ENCODE data around the gene RUSC2. TPM values are rescaled to one million over a fixed set of nuclear protein-coding genes. Genes with fewer than 3 reads are reported as not detected.
"Not testable (repeated sequence)": the region's sequence is repeated elsewhere in the genome, so short reads cannot be mapped to it uniquely, and the experiment has no call there.

The RUSC2 gene
- polyA plus RNA-seq, 2 of the 4 experiments (the other 2 are of a cell fraction), result 15.9 to 21.2 TPM

DNA sequence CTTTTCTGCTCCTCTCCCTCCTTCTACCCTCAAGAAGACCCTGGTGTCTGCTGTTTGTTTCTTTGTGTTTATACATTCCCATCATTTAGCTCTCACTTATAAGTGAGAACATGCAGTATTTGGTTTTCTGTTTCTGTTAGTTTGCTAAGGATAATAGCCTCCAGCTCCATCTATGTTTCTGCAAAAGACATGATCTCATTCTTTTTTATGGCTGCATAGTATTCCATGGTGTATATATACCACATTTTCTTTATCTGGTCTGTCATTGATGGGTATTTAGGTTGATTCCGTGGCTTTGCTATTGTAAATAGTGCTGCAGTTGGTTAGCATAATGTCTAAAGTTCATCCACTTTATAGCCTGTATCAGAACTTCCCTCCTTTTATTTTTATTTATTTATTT, 3.2 kb downstream of the RUSC2 start:
- Histone ChIP-seq H3K27ac (peak overlapping the region; percentile 96), H3K4me2 (peak overlapping the region; percentile 88), H3K4me1 (peaks cover 21% of the 10 kb centered on the region)
- FAIRE-seq; H3K4me3 ChIP-seq; H3K9me3 ChIP-seq; DNase-seq (ENCODE audit: low read depth in 1 of 2, low spot score in 1 of 2); ATAC-seq: not testable (repeated sequence)
- ChIA-PET CTCF (interaction anchor here (0.9 to 1.1 kb wide), 2 partner anchors 12 to 61 kb away, joined by 3 to 4 read pairs; no protein-coding TSS in a partner anchor), POLR2A (interaction anchor here (1.6 kb wide), 1 partner anchor 25 kb away, joined by 8 read pairs; no protein-coding TSS in a partner anchor)
- WGBS (ENCODE audit: missing lambda C conversion rate), result 86% methylated on average over 1 of the region's 1 CpG
- TF ChIP-seq KDM1A (IDR thresholded peaks at IDR 0.05; ENCODE audit: low read depth), result peak; percentile 66; the same call in 1 of the 2 replicates

- CTCF ChIA-PET, result interaction anchor here (0.7 to 5.7 kb wide), 5 partner anchors 11 to 399 kb away, joined by 3 to 28 read pairs (median 3); partner anchors contain the start of gene PIGO
- TF ChIP-seq HOXB13 (CRISPR knock-in tag; IDR thresholded peaks at IDR 0.05; ENCODE audit: low read depth), result no peak
- TF ChIP-seq MAZ (IDR thresholded peaks at IDR 0.05; ENCODE audit: borderline replicate concordance, low read depth, low read length), result no peak
- TF ChIP-seq E2F6 (IDR thresholded peaks at IDR 0.05; ENCODE audit: borderline replicate concordance, low read depth), result no peak
- no peak for TF ChIP-seq EHF (CRISPR knock-in tag; IDR thresholded peaks at IDR 0.05)
- no peak for TF ChIP-seq FOSB (CRISPR knock-in tag; IDR thresholded peaks at IDR 0.05)
- TF ChIP-seq EHMT2 (IDR thresholded peaks at IDR 0.05; ENCODE audit: low read depth), result no peak
- TF ChIP-seq CTCF (IDR thresholded peaks at IDR 0.05), result no peak
- TF ChIP-seq RAD21 (conservative IDR thresholded peaks at IDR 0.05 in 1 of 2, IDR thresholded peaks at IDR 0.05 in 1 of 2), result no peak
- no peak for TF ChIP-seq MAX (IDR thresholded peaks at IDR 0.05)
- TF ChIP-seq HOXA7 (CRISPR knock-in tag; IDR thresholded peaks at IDR 0.05), result no peak
- TF ChIP-seq SMC3 (IDR thresholded peaks at IDR 0.05), result no peak
- no peak for TF ChIP-seq HDAC2 (IDR thresholded peaks at IDR 0.05)
- TF ChIP-seq PHF8 (IDR thresholded peaks at IDR 0.05; ENCODE audit: borderline replicate concordance, low read depth), result no peak
- TF ChIP-seq FOXS1 (CRISPR knock-in tag; IDR thresholded peaks at IDR 0.05), result no peak
- TF ChIP-seq KDM1A (IDR thresholded peaks at IDR 0.05; ENCODE audit: low read depth), result no peak
- TF ChIP-seq RFX5 (IDR thresholded peaks at IDR 0.05), result no peak
- TF ChIP-seq TP53 (CRISPR knock-in tag; IDR thresholded peaks at IDR 0.05), result no peak
- TF ChIP-seq JUN (IDR thresholded peaks at IDR 0.05), result no peak
- TF ChIP-seq POLR2A (IDR thresholded peaks at IDR 0.05; ENCODE audit: low read length), result no peak
- no peak for TF ChIP-seq HEYL (CRISPR knock-in tag; IDR thresholded peaks at IDR 0.05)
- no peak for FAIRE-seq
- no peak for DNase-seq (ENCODE audit: low read depth in 1 of 2, low spot score in 1 of 2)
- ATAC-seq, result no peak
- Histone ChIP-seq H3K4me3 (no peak overlapping the region), H3K4me1 (peaks cover 11% of the 10 kb centered on the region; the same call in 2 of the 3 replicates), H3K27ac (peak overlapping the region in 1 of 2 experiments; percentile 34; a peak in 1 of 6 replicates), H3K4me2 (no peak overlapping the region), H3K9me3 (peaks cover 18% of the 10 kb centered on the region)
- POLR2A ChIA-PET, result no interaction called here
- WGBS (ENCODE audit: missing lambda C conversion rate), result 80% methylated on average over 10 of the region's 10 CpGs
Observed at GRCh38 chr9:35495984-35496383, 6.1 kb downstream of the RUSC2 start.

- ChIA-PET CTCF (interaction anchor here (0.6 to 5.7 kb wide), 8 partner anchors 9 to 600 kb away, joined by 3 to 28 read pairs (median 5); no protein-coding TSS in a partner anchor), POLR2A (interaction anchor here (0.7 kb wide), 1 partner anchor 337 kb away, joined by 6 read pairs; no protein-coding TSS in a partner anchor)
- whole genome bisulfite sequencing (ENCODE audit: missing lambda C conversion rate), result 85% methylated on average over 10 of the region's 10 CpGs
- not testable (repeated sequence) for FAIRE-seq; ATAC-seq; DNase-seq (ENCODE audit: low read depth in 1 of 2, low spot score in 1 of 2); H3K4me2 ChIP-seq; H3K4me3 ChIP-seq; H3K4me1 ChIP-seq
- Histone ChIP-seq H3K9me3 (peaks cover 23% of the 10 kb centered on the region), H3K27ac (peak overlapping the region in 1 of 2 experiments; percentile 6; a peak in 1 of 6 replicates)
Observed at GRCh38 chr9:35498245-35498644, 8.3 kb downstream of the RUSC2 start.
